Skin epidermis (tissue), 12 donors: ENCODE data around the gene ARHGAP30.
"Not testable (repeated sequence)": the region's sequence is repeated elsewhere in the genome, so short reads cannot be mapped to it uniquely, and the experiment has no call there.

ENCODE experiments used
- H3K27ac ChIP-seq, 21 experiments: fragments of 200-600 bp; sonication (generic) in 11 of 21; one replicate each; pipeline ENCODE4 v1.5.0; 2020; ENCODE audit warnings: mild to moderate bottlenecking in 3 of 21, inconsistent platforms in 2 of 21, moderate library complexity in 2 of 21
- H3K4me3 ChIP-seq, 7 experiments: fragments of 200-600 bp; sonication (generic) in 2 of 7; one replicate each; pipeline ENCODE4 v1.5.0; 2020; ENCODE audit warnings: inconsistent platforms in 2 of 7, mild to moderate bottlenecking in 2 of 7, moderate library complexity in 1 of 7

The ARHGAP30 gene

DNA sequence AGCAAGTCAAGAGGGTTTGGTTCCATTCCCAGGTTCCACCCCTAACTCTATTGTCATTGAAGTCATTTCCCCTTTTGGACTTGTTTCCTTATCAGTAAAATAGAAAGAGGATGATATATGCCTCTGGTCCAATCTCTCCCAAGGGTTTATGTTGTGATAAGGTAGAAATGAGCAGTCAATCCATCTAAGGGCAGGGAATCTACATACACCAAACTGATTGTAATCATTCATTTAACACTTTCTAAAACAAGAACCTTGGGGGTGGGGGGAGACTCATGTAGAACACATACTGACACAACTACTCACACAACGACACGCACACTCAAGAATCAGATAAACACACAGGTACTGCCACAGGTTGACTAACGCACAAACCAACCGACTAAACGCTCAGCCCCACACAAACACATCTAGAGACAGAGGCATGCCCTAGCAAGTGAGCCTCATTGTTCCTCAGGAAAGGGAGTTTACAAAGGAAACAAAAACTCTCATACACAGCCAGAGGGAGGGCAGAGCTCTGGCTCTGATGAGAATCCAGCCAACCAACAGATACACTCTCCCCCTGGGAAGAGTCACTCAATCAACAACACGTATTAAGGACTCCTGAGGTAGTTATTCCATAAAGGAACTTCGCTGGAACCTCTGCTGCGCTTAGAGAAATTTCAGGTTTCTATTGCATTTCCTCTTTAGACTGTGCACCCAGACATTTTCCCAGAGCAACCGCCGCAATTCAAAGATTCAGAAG lies 49.8 kb downstream of the ARHGAP30 start:
- Histone ChIP-seq H3K27ac (peak overlapping the region; percentile 60 to 94 (median 85)), H3K4me3 (peak overlapping the region; percentile 46 to 81 (median 69))

DNA sequence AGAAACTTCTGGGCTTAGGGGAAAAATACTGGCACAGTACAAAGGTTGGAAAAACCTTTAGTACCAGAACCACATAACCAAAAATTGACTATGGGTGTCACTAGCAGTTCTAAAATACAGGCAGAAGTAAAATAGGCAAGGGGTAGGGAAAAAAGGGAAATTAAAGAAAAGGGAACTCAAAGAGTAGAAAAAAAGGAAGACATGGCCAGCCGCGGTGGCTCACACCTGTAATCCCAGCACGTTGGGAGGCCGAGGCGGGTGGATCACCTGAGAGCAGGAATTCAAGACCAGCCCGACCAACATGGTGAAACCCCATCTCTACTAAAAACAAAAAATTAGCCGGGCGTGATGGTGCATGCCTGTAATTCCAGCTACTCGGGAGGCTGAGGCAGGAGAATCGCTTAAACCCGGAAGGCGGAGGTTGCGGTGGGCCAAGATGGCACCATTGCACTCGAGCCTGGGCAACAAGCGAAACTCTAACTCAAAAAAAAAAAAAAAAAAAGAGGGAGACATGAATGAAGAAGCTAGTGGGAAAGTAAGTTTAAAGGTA lies 50.5 kb downstream of the ARHGAP30 start:
- Histone ChIP-seq H3K4me3 (peak overlapping the region; percentile 46 to 81 (median 69)), H3K27ac (peak overlapping the region in 15 of 21 experiments; percentile 29 to 94 (median 88))

DNA sequence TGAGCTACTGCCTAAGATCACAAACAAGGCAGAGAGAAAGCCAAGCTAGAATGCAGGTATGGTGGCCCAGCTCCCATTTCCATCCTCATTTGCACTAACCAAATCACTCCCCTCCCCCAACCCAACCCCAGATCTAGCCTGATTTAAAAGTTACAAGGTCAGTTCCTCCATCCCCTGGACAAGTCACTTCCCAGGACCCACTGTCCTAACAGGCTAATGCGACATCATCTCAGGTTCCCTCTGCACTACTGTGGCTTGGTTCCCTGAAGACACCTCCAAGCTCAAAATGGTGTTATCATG lies 51.1 kb downstream of the ARHGAP30 start:
- peak overlapping the region in 4 of 7 experiments; percentile 1 to 80 (median 71) for H3K4me3 ChIP-seq
- H3K27ac ChIP-seq, result peak overlapping the region in 13 of 21 experiments; percentile 29 to 94 (median 88)

DNA sequence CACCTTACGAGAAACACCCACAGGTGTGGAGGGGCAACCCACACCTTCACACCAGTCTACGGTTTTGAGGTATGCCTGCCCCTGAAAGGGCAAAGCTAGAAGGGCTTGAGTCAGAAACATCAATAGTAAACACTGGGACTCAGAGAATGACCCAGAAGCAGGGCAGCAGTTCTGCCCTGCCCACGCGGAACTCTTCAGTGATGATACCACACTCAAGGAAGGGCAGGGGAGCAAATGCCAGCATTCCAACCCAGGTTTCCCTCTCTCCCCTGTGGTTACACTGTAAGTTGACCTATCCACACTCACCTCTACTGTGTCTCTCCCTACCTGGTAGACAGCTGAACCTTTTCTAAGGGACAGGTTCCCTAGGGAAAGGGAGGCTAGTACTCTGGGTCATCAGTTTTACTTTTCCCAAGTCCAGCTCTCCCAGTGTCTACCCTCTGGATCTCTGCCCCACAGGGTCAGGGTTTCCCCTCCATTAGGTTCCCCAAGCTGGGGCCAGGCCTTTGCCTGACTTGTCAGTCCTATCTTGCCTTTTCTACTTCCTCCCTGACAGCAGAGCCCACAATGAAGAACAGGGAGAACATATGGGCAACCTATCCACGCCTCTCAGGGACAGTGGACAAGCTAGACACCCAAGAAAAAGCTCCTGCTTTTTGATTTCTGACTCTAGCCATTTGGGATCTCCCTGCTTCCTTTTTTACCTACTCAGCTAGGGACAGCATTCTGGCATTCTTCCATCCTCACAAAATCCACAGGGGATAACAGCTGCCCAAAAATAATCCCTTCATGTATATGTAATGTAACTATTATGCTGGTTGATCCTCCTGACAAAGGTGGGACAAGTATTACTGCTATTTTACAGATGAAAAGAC lies 51.7 kb downstream of the ARHGAP30 start:
- H3K4me3 ChIP-seq, result peak overlapping the region in 3 of 7 experiments; percentile 1 to 80 (median 69)
- peak overlapping the region in 15 of 21 experiments; percentile 6 to 94 (median 84) for H3K27ac ChIP-seq

DNA sequence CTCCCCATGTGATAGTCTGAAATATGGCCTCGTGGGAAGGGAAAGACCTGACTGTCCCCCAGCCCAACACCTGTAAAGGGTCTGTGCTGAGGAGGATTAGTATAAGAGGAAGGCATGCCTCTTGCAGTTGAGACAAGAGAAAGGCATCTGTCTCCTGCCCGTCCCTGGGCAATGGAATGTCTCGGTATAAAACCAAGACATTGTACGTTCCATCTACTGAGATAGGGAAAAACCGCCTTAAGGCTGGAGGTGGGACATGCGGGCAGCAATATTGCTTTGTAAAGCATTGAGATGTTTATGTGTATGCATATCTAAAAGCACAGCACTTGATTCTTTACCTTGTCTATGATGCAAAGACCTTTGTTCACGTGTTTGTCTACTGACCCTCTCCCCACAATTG lies 52.5 kb downstream of the ARHGAP30 start:
- peak overlapping the region in 12 of 21 experiments; percentile 6 to 92 (median 84) for H3K27ac ChIP-seq
- H3K4me3 ChIP-seq, result not testable (repeated sequence)

DNA sequence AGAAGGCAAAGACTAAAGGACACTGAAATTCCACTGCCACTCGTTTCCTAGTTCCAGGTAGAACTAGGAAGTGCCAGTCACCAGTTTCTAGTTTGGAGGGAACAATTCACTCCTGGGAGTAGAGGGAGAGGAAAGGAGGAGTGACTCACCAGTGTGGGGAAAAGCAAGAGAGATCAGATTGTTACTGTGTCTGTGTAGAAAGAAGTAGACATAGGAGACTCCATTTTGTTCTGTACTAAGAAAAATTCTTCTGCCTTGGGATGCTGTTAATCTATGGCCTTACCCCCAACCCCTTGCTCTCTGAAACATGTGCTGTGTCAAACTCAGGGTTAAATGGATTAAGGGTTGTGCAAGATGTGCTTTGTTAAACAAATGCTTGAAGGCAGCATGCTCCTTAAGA lies 53.0 kb downstream of the ARHGAP30 start:
- H3K27ac ChIP-seq, result peak overlapping the region in 13 of 21 experiments; percentile 6 to 66 (median 37)
- not testable (repeated sequence) for H3K4me3 ChIP-seq

DNA sequence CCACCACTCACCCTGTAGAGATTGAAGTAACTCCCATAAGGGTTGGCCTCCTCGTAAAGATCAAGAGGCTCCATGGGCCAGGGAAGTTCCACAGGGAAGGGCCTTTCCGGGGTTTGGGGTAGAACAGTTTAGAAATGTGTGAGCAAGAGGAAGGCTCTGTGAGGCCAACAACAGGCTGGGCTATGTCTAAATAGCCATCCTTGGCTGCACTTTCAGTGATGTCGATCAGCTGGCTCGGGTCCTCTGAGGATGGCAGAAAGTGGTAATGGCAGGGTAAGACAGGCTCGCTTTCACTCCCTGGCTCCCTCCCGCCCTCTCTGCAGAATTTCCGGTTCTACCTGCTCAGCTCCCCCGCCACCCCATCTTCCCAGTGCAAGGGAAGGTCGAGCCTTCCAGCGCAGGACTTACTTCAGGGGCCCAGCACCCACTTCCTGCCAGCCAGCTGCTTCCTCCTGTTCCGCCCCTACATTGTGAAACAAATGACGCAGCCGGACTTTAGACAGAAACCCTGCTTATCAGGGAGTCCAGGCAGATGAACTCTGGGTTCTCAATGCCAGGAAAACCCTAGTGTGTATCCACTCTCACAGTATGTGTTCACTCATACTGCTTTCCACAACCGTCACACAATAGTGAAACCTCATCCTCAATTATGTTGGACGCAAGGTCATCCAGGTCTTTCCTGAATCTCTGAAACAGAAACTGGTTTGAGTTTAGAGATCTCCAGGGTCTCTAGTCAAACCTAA lies 56.0 kb downstream of the ARHGAP30 start:
- Histone ChIP-seq H3K27ac (peak overlapping the region in 20 of 21 experiments; percentile 40 to 93 (median 84)), H3K4me3 (peak overlapping the region in 2 of 7 experiments; percentile 1 to 22)

DNA sequence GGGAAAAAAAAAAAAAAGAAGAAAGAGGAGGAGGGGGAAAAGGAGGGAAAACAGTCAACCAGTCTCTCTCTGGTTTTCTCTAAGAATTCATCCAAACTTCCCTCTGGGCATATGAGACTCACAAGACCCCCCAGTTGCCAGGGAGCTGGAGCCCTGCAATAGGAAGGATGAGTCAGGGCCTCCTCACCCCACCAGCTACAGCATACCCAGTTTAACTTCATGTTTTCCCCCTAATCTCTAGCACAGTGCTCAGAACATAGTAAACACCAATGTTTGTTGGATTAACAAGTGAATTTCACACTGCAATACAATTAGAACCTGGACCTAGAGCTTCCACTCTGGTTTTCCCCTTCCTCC lies 56.6 kb downstream of the ARHGAP30 start:
- H3K27ac ChIP-seq, result peak overlapping the region in 20 of 21 experiments; percentile 40 to 93 (median 84)
- H3K4me3 ChIP-seq, result peak overlapping the region in 2 of 7 experiments; percentile 1 to 22

DNA sequence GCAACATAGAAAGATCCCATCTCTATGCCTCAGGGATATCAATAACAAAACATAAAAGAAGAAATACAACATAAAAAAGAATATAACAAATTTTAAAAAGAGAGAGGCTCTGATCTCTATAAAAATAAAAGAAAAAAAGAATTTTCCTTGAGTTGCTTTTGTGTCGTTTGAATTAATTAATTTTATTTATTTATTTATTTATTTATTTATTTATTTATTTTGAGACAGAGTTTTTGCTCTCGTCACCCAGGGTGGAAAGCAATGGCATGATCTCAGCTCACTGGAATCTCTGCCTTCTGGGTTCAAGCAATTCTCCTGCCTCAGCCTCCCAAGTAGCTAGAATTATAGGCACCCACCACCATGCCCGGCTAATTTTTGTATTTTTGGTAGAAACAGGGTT lies 57.3 kb downstream of the ARHGAP30 start:
- H3K4me3 ChIP-seq, result no peak overlapping the region
- H3K27ac ChIP-seq, result peak overlapping the region in 20 of 21 experiments; percentile 34 to 93 (median 84)

DNA sequence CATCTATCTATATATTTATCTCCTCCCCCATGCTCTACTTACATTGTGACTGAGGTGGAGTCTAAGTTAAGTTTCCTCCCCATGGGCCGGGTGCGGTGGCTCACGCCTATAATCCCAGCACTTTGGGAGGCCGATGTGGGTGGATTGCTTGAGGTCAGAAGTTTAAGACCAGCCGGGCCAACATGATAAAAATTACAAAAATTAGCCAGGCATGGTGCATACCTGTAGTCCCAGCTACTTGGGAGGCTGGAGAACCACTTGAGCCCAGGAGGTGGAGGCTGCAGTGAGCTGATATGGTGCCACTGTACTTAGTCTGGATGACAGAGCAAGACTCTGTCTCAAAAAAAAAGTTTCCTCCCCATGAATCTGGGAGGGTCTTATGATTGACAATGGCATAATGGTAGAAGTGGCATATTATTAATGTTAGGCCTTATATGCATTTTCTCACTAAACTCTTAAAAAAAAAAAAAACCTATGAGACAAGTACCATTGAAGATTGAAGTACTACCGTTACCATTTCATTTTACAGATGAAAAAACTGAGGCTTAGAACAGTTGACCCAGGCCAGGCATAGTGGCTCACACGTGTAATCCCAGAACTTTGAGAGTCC lies 60.0 kb downstream of the ARHGAP30 start:
- Histone ChIP-seq H3K4me3 (no peak overlapping the region), H3K27ac (no peak overlapping the region)

DNA sequence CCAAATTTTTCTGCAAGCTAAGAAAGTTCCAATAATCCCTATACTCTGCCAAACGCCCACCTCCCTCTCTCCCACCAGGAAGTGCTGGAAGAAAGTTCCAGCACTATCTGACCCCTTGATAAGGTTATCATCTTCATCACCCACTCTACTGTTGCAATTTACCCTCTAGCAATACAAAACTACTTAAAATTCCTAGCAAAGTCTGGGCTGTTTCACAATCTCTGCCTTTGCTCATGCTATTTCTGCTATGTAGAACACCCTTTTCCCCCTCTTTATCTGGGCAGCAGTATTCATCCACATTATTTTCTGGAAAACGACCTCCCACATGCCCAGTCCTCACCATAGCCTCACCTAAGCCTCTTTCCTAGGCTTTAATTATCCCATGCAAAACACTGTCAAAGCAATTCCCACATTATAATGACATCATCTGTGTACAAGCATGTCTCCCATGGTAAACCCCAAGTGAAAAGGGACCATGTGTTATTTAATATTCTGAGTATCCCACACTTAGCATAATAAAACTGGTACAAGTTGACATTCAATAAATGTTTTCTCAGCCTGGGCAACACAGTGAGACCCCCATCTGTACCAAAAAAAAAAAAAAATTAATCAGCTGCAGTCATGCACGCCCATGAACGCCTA lies 60.7 kb downstream of the ARHGAP30 start:
- no peak overlapping the region for H3K4me3 ChIP-seq
- H3K27ac ChIP-seq, result no peak overlapping the region

DNA sequence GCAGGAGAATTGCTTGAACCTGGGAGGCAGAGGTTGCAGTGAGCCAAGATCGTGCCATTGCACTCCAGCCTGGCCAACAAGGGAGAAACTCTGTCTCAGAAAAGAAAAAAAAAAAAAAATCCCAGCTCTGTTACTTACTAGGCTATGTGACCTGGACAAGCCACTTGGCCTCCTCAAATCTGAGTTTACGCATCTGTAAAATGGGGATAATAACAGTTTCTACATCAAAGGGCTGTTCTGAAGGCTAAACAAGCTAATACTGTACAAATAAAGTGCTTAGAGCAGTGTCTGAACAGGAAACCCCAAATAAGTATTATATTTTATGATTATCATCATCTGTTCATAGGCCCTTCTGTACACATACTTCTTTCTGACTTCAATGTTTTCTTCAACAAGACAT lies 62.3 kb downstream of the ARHGAP30 start:
- Histone ChIP-seq H3K27ac (no peak overlapping the region), H3K4me3 (no peak overlapping the region)

DNA sequence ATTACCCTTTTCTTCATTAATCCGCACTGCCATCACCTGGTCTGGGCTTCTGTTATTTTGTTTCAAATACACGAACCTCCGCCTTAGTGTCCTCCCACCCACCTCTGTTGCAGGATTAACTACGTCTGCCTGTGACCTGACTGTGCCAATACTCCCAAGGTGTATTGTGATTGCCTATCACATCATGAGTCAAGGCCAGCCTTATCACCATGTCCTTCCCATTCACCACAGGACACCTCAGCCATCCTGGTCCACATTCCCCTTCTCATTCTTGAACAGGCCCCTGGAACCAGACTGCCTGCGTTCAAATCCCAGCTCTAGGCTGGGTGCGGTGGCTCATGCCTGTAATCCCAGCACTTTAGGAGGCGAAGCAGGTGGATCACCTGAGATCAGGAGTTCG lies 63.1 kb downstream of the ARHGAP30 start:
- no peak overlapping the region for H3K4me3 ChIP-seq
- no peak overlapping the region for H3K27ac ChIP-seq

DNA sequence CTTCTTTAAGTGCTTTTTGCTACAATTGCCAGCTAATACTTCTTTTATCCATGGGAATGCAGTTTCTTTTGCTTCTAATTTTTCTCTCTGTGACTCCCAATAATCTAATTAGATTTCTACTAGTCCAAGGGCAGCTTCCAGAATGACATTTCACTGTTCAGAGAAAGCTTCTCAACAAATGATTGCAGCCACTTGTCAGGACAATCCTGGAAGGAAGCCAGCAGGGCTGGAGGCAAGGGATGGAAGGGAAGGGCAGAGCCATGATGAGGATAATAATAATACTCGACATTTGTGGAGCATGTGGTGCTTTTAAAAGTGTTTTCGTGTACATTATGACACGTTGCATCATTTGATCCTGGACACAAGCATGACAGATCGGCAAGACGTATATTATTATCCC lies 68.2 kb downstream of the ARHGAP30 start:
- Histone ChIP-seq H3K4me3 (no peak overlapping the region), H3K27ac (no peak overlapping the region)

DNA sequence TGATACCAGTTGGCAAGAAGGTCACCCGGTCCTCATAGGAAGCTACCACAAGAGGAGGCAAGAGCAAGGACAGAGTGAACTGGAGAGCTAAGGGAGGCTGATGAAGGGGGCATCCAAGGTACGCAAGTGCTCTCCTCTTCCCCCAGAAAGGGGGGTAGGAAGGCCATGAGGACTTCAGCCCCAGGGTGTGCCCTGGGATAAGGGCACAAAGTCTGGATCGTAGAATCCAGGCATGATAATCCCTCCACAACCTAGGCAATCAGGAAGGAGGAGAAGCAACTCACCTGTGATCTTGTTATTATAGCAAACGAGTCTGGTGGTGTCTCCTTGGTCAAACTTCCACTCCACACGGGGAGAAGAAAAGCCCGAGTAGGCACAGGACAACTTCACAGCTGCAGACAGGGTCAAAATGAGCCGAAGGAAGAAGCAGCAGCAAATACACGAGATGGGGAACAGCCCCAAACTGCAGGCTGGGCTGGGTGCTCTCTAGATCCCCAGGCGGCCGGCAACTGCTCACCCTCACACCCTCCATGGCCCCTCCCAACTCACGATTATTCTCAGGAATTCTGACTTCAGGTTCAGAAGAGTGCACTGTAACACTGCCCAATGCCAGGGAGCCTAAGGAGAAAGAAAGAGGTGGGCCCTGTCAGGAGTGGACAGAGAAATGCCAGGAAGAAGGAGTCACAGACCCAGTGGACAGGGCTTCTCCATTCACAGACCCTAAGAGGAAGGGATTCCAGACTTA lies 68.8 kb downstream of the ARHGAP30 start:
- no peak overlapping the region for H3K4me3 ChIP-seq
- no peak overlapping the region for H3K27ac ChIP-seq

DNA sequence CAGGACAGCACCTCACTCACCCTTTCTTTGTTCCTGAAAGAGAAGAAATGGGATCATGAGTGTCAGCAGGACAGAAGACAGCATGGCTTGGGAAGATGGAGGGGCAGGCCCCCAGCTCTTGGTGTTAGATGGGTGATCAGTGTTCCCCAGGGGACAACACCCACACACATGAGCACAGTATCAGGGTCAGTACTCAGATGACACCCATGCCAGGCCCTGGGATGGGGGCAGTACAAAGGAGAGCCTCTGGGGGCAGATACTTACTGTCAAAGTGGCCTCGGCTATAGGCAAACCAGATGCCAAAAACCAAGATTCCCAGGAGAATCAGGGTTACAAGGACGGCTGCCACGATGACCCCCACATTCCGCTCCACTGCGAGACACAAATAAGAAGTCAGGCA lies 70.3 kb downstream of the ARHGAP30 start:
- no peak overlapping the region for H3K4me3 ChIP-seq

DNA sequence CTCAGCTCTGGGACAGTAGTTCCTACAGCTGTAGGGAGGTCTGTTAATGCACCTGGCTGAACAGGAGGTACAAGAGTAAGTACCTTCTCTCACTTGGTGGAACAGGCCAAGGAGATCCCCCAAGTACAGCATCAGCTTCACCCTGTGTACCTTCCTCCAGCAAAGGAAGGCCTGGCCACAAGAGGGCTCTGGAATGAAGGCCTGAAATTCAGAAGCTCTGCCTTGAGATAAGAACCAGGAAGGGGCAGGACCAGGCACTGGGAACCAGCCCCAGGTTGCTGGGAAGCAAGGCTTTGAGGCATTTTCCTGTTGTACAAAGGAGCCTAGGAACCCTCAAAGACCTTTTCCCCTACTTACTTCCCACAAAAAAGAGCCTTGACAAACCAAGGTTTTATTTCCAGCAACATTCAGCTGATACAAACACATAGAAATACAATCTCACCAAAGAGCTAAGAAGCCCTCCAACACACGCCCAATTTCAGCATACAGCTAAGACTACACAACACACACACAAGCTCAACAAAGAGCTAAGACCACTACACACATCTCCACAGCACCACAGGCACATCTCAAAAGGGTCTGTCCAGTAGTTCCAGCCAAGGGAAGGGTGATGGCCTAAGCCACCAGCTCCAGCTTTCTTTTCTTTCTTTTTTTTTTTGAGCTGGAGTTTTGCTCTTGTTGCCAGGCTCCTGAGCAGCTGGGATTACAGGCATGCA lies 72.2 kb downstream of the ARHGAP30 start:
- Histone ChIP-seq H3K4me3 (no peak overlapping the region), H3K27ac (peak overlapping the region in 14 of 21 experiments; percentile 3 to 65 (median 40))

More for the DNA sequence above, 70.3 kb downstream of the ARHGAP30 start:
- H3K27ac ChIP-seq, result no peak overlapping the region
